GM06990 (cell line): Measurements from ENCODE around the gene EYA4.

Experiments
- DNase-seq: peaks from one replicate; pipeline ENCODE4 v3.0.0-alpha.2; 2011; ENCODE audit not compliant: insufficient read length; ENCODE audit errors: extremely low read depth
- H3K27me3 ChIP-seq: replicated peaks from 2 replicates; pipeline ENCODE4 v1.6.0; 2011; ENCODE audit warnings: low read length; ENCODE audit not compliant: control insufficient read depth, insufficient read depth
- H3K36me3 ChIP-seq: 2 replicates; pipeline ENCODE4 v1.5.1; 2011; ENCODE audit warnings: low read length; ENCODE audit not compliant: control insufficient read depth, insufficient read depth
- H3K4me3 ChIP-seq: replicated peaks from 2 replicates; pipeline ENCODE4 v1.5.1; 2011; ENCODE audit warnings: low read depth, mild to moderate bottlenecking, control low read depth, low read length
- TF ChIP-seq, protein P1 (sequence below): IDR thresholded peaks from 2 replicates; pipeline ENCODE4 v1.5.1; 2011; ENCODE audit warnings: low read length, control low read depth, mild to moderate bottlenecking, inconsistent platforms; ENCODE audit not compliant: insufficient read depth, poor library complexity, severe bottlenecking

EYA4 gene

DNA sequence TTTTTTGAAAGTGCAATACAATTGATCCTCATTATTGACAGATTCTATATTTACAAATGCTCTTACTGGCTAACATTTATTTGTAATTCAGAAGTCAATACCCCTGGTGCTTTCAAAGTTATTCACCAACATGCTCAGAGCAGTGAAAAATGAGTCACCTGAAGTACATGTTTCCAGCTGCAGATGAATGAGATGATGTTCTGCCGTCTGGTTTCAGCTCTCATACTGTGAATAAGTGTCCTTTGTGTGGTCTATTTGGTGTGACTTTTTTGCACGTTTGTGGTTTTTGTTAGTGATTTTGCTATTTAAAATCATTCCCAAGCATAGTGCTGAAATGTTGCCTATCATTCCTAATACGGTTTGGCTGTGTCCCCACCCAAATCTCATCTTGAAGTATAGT is 22.3 kb upstream of the EYA4 start:
- H3K27me3 ChIP-seq, result no peaks in the 10 kb centered on the region
- no peak for DNase-seq
- TF ChIP-seq, protein P1, sequence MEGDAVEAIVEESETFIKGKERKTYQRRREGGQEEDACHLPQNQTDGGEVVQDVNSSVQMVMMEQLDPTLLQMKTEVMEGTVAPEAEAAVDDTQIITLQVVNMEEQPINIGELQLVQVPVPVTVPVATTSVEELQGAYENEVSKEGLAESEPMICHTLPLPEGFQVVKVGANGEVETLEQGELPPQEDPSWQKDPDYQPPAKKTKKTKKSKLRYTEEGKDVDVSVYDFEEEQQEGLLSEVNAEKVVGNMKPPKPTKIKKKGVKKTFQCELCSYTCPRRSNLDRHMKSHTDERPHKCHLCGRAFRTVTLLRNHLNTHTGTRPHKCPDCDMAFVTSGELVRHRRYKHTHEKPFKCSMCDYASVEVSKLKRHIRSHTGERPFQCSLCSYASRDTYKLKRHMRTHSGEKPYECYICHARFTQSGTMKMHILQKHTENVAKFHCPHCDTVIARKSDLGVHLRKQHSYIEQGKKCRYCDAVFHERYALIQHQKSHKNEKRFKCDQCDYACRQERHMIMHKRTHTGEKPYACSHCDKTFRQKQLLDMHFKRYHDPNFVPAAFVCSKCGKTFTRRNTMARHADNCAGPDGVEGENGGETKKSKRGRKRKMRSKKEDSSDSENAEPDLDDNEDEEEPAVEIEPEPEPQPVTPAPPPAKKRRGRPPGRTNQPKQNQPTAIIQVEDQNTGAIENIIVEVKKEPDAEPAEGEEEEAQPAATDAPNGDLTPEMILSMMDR, result no peak
- H3K4me3 ChIP-seq, result no peak overlapping the region
- no peaks in the 10 kb centered on the region for H3K36me3 ChIP-seq

DNA sequence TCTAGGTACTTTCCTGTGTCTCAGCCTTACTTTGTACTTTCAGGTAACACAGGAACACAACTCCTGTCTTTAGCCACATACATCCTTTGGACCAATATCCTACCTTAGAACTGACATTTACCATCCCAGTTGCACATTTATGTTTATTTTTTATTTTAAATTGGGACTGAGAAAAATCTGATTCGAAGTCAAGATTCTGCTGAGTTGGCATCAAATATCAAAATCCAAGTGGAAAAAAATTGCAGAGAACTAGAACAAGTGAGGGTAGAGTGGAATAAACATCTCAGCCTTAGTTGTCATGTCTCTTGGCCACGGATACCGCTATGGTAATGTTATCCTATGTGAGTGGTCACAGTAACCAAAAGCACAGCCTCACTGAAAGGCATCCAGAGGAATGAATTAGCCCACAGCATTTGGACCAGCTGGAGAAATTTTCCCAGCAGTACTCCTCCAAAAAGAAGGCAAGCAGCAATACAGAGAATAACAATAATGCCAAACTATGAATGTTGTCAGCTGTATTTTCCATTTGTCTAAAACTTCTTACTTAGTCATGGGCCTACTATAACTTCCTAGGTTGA is 17.6 kb upstream of the EYA4 start:
- TF ChIP-seq, protein P1, result no peak
- Histone ChIP-seq H3K27me3 (no peaks in the 10 kb centered on the region), H3K4me3 (no peak overlapping the region), H3K36me3 (no peaks in the 10 kb centered on the region)
- no peak for DNase-seq

DNA sequence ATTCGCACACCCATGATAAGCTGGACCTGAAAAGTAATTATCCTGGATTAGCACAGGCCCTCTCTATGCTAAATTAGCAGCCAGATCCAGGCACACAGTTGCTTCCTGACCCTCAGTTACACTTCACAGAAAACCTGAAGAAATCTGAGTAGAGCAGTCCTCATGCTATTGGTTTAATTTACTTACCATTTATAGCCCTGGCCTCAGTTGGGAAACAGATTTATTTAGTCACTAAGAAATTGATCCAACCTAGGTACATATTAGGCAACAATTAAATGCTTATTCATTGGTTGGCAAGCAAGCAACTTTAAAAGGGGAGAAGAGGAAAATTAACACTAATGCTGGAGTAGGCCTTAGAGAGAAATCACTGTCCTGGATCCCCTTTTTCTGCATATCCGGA is 15.6 kb upstream of the EYA4 start:
- H3K4me3 ChIP-seq, result no peak overlapping the region
- DNase-seq, result no peak
- no peaks in the 10 kb centered on the region for H3K36me3 ChIP-seq
- H3K27me3 ChIP-seq, result no peaks in the 10 kb centered on the region
- TF ChIP-seq, protein P1, result no peak

DNA sequence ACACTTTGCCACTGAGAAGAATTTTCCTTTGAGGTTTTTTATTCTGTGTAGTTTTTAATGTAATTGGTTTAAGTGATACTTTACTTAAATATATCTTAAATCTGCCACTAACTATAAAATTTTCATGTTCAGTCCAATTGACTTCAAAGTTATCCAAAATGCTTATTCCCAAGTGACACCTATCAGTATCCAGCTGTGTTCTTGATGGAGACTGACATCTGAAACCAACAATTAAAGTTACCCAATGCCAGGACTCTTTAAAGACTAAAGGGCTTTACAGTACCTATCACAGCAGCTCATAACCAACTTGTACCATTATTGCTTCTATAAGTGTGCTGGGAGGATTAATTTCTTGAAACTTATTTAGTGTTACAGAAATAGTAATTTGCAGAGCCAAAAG is 13.8 kb upstream of the EYA4 start:
- no peak for DNase-seq
- TF ChIP-seq, protein P1, result no peak
- H3K4me3 ChIP-seq, result no peak overlapping the region

DNA sequence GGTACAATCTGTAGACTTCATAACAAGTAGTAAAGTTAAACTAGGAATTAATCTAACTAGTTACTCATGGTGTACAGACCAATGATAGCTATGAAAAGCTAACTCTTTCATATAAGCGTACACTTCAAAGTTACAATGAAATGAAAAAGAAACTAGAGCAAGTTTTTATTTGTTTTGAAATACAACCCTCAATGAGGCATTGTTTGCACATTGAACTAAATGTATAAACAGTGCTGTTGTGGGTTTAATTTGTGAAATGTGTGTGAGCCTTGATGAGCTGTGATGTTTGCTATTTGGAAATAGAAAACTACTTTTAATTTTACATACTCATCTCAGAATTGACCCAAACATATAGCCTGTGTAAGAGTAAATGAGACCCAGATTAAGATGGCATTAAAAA is 11.1 kb upstream of the EYA4 start:
- no peaks in the 10 kb centered on the region for H3K36me3 ChIP-seq
- no peak overlapping the region for H3K4me3 ChIP-seq
- H3K27me3 ChIP-seq, result no peaks in the 10 kb centered on the region
- no peak for DNase-seq
- TF ChIP-seq, protein P1, result no peak

More for the DNA sequence above, 13.8 kb upstream of the EYA4 start:
- Histone ChIP-seq H3K27me3 (no peaks in the 10 kb centered on the region), H3K36me3 (no peaks in the 10 kb centered on the region)

DNA sequence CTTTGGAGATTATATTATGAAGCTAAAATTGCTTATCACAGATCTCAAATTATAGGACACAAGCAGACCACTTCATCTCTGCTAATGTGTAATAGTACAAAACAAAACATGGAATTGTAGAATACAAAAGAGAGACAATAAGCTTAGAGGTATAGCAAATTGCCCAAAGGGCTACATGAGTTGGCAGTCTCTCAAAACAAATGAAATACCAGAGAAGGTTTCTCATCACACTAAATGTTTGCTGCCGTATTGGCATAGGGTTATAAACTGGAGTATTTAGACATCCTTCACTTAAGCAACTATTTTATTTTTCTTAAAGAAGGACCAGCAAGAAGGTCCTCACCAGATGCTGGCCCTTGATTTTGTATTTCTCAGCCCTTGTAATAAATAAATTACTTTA is 5.9 kb upstream of the EYA4 start:
- TF ChIP-seq, protein P1, result no peak
- no peak for DNase-seq
- H3K4me3 ChIP-seq, result no peak overlapping the region
- no peaks in the 10 kb centered on the region for H3K27me3 ChIP-seq
- H3K36me3 ChIP-seq, result no peaks in the 10 kb centered on the region
